ENCODE data around the gene HLA-B. TPM values are rescaled to one million over a fixed set of nuclear protein-coding genes. Genes with fewer than 3 reads are reported as not detected.
"Not testable (repeated sequence)": the region's sequence is repeated elsewhere in the genome, so short reads cannot be mapped to it uniquely, and the experiment has no call there.

Gene HLA-B
- total and polyA plus RNA-seq, 7 experiments from 2014 or later, result 5,136 to 7,459 (median 5,516) TPM

GRCh38 chr6:31401403-31401802 is 44.4 kb upstream of the HLA-B start:
- intact Hi-C loops (cut with micrococcal nuclease), result loop anchor here (5.0 to 10.0 kb wide), 3 partner anchors 141 to 433 kb away; partner anchors contain the start of gene DDX39B (in 1 of the 2)
- H3K27me3 Mint-ChIP-seq, result peaks cover 0 to 4% (median 0%) of the 10 kb centered on the region in 5 donors
- ATAC-seq, result no peak
- H3K4me3 Mint-ChIP-seq, result peak overlapping the region; percentile 83 to 98 (median 90)
- H3K4me1 ChIP-seq (ENCODE audit: control insufficient read depth in 2 of 2, insufficient read depth in 2 of 2, low read length in 2 of 2), result peaks cover 17 to 27% of the 10 kb centered on the region in 2 donors
- H3K36me3 Mint-ChIP-seq, result peaks cover 0 to 5% (median 0%) of the 10 kb centered on the region in 5 donors
- POLR2A ChIA-PET, result interaction anchor here (0.6 to 3.1 kb wide), 9 partner anchors 41 to 1460 kb away, joined by 3 to 19 read pairs (median 6); partner anchors contain the start of genes DDX39B and LTB
- H3K36me3 ChIP-seq (ENCODE audit: control insufficient read depth in 2 of 3, insufficient read depth in 3 of 3, low read length in 3 of 3), result peaks cover 0 to 8% (median 0%) of the 10 kb centered on the region in 3 experiments
- H3K9me3 ChIP-seq (ENCODE audit: control insufficient read depth in 2 of 3, low read length in 3 of 3), result no peaks in the 10 kb centered on the region
- CTCF ChIA-PET, result interaction anchor here (0.7 to 2.8 kb wide), 5 partner anchors 38 to 91 kb away, joined by 3 to 17 read pairs (median 4); no protein-coding TSS in a partner anchor
- H3K4me3 ChIP-seq (ENCODE audit: low read length), result peak overlapping the region; percentile 84
- peaks cover 0 to 1% (median 0%) of the 10 kb centered on the region in 11 donors for H3K9me3 Mint-ChIP-seq
- no peaks in the 10 kb centered on the region for H3K27me3 ChIP-seq (ENCODE audit: control insufficient read depth in 2 of 2, insufficient read depth in 2 of 2, low read length in 2 of 2)
- peak overlapping the region; percentile 76 to 94 (median 90) for H3K27ac Mint-ChIP-seq
- H3K27ac ChIP-seq (ENCODE audit: low read depth, low read length), result peak overlapping the region; percentile 76
- DNase-seq, result peak in 2 of 9 donors; percentile 11 to 23
- H3K4me1 Mint-ChIP-seq, result peaks cover 49 to 84% (median 58%) of the 10 kb centered on the region in 7 donors

- peak overlapping the region; percentile 76 for H3K27ac ChIP-seq (ENCODE audit: low read depth, low read length)
- DNase-seq, result peak; percentile 27 to 71 (median 54)
- H3K27me3 ChIP-seq (ENCODE audit: control insufficient read depth in 2 of 2, insufficient read depth in 2 of 2, low read length in 2 of 2), result no peaks in the 10 kb centered on the region
- peaks cover 0 to 4% (median 0%) of the 10 kb centered on the region in 5 donors for H3K27me3 Mint-ChIP-seq
- peaks cover 0 to 1% (median 0%) of the 10 kb centered on the region in 11 donors for H3K9me3 Mint-ChIP-seq
- intact Hi-C loops (cut with micrococcal nuclease), result loop anchor here (5.0 to 10.0 kb wide), 3 partner anchors 142 to 434 kb away; partner anchors contain the start of gene DDX39B (in 1 of the 2)
- H3K4me1 Mint-ChIP-seq, result peaks cover 44 to 77% (median 53%) of the 10 kb centered on the region in 7 donors
- peaks cover 0 to 3% (median 0%) of the 10 kb centered on the region in 5 donors for H3K36me3 Mint-ChIP-seq
- H3K4me3 ChIP-seq (ENCODE audit: low read length), result peak overlapping the region; percentile 84
- peak overlapping the region; percentile 76 to 94 (median 90) for H3K27ac Mint-ChIP-seq
- peaks cover 0 to 8% (median 0%) of the 10 kb centered on the region in 3 experiments for H3K36me3 ChIP-seq (ENCODE audit: control insufficient read depth in 2 of 3, insufficient read depth in 3 of 3, low read length in 3 of 3)
- CTCF ChIA-PET, result interaction anchor here (0.6 to 2.8 kb wide), 9 partner anchors 39 to 1585 kb away, joined by 3 to 17 read pairs (median 4); no protein-coding TSS in a partner anchor
- no peaks in the 10 kb centered on the region for H3K9me3 ChIP-seq (ENCODE audit: control insufficient read depth in 2 of 3, low read length in 3 of 3)
- ATAC-seq, result peak; percentile 69
- H3K4me1 ChIP-seq (ENCODE audit: control insufficient read depth in 2 of 2, insufficient read depth in 2 of 2, low read length in 2 of 2), result peaks cover 17 to 27% of the 10 kb centered on the region in 2 donors
- peak overlapping the region; percentile 83 to 98 (median 90) for H3K4me3 Mint-ChIP-seq
- POLR2A ChIA-PET, result interaction anchor here (0.6 to 3.1 kb wide), 11 partner anchors 31 to 251 kb away, joined by 3 to 19 read pairs (median 6); partner anchors contain the start of genes DDX39B and LTB
These were observed 43.7 kb upstream of the HLA-B start for GRCh38 chr6:31400467-31401289.

GRCh38 chr6:31399589-31400466 is 42.8 kb upstream of the HLA-B start:
- peak overlapping the region; percentile 83 to 98 (median 90) for H3K4me3 Mint-ChIP-seq
- H3K27ac Mint-ChIP-seq, result peak overlapping the region; percentile 76 to 94 (median 90)
- H3K9me3 Mint-ChIP-seq, result peaks cover 0 to 1% (median 0%) of the 10 kb centered on the region in 11 donors
- Histone ChIP-seq H3K4me3 (ENCODE audit: low read length) (peak overlapping the region; percentile 84), H3K4me1 (ENCODE audit: control insufficient read depth in 2 of 2, insufficient read depth in 2 of 2, low read length in 2 of 2) (peaks cover 17 to 27% of the 10 kb centered on the region in 2 donors), H3K27me3 (ENCODE audit: control insufficient read depth in 2 of 2, insufficient read depth in 2 of 2, low read length in 2 of 2) (no peaks in the 10 kb centered on the region), H3K36me3 (ENCODE audit: control insufficient read depth in 2 of 3, insufficient read depth in 3 of 3, low read length in 3 of 3) (peaks cover 0 to 8% (median 0%) of the 10 kb centered on the region in 3 experiments), H3K27ac (ENCODE audit: low read depth, low read length) (peak overlapping the region; percentile 76), H3K9me3 (ENCODE audit: control insufficient read depth in 2 of 3, low read length in 3 of 3) (no peaks in the 10 kb centered on the region)
- DNase-seq (peak; percentile 34 to 81 (median 51)), ATAC-seq (peak; percentile 47)
- H3K27me3 Mint-ChIP-seq, result peaks cover 0 to 4% (median 0%) of the 10 kb centered on the region in 5 donors
- CTCF ChIA-PET, result interaction anchor here (0.6 to 2.8 kb wide), 13 partner anchors 40 to 1584 kb away, joined by 3 to 17 read pairs (median 4); no protein-coding TSS in a partner anchor
- peaks cover 40 to 72% (median 53%) of the 10 kb centered on the region in 7 donors for H3K4me1 Mint-ChIP-seq
- POLR2A ChIA-PET, result interaction anchor here (0.6 to 3.1 kb wide), 11 partner anchors 31 to 252 kb away, joined by 3 to 19 read pairs (median 4); partner anchors contain the start of genes DDX39B and LTB
- H3K36me3 Mint-ChIP-seq, result peaks cover 0 to 3% (median 0%) of the 10 kb centered on the region in 5 donors
- intact Hi-C loops (cut with micrococcal nuclease), result loop anchor here (5.0 to 10.0 kb wide), 3 partner anchors 142 to 435 kb away; partner anchors contain the start of gene DDX39B (in 1 of the 2)

- Histone ChIP-seq H3K36me3 (ENCODE audit: control insufficient read depth in 2 of 3, insufficient read depth in 3 of 3, low read length in 3 of 3) (peaks cover 0 to 20% (median 0%) of the 10 kb centered on the region in 3 experiments), H3K27me3 (ENCODE audit: control insufficient read depth in 2 of 2, insufficient read depth in 2 of 2, low read length in 2 of 2) (no peaks in the 10 kb centered on the region), H3K9me3 (ENCODE audit: control insufficient read depth in 2 of 3, low read length in 3 of 3) (no peaks in the 10 kb centered on the region), H3K4me3 (ENCODE audit: low read length) (no peak overlapping the region), H3K4me1 (ENCODE audit: control insufficient read depth in 2 of 2, insufficient read depth in 2 of 2, low read length in 2 of 2) (peaks cover 13 to 20% of the 10 kb centered on the region in 2 donors), H3K27ac (ENCODE audit: low read depth, low read length) (no peak overlapping the region)
- ChIA-PET CTCF (interaction anchor here (0.6 to 2.3 kb wide), 7 partner anchors 17 to 214 kb away, joined by 3 to 31 read pairs (median 5); no protein-coding TSS in a partner anchor), POLR2A (interaction anchor here (1.0 kb wide), 1 partner anchor 46 kb away, joined by 3 read pairs; no protein-coding TSS in a partner anchor)
- Mint-ChIP-seq H3K27me3 (peaks cover 0 to 4% (median 0%) of the 10 kb centered on the region in 5 donors), H3K36me3 (peaks cover 4 to 9% (median 5%) of the 10 kb centered on the region in 5 donors), H3K4me1 (peaks cover 32 to 59% (median 54%) of the 10 kb centered on the region in 7 donors), H3K9me3 (peaks cover 0 to 1% (median 0%) of the 10 kb centered on the region in 11 donors), H3K27ac (peak overlapping the region in 2 of 9 donors; percentile 76 to 78), H3K4me3 (peak overlapping the region in 6 of 10 donors; percentile 14 to 75 (median 23))
- ATAC-seq, result no peak
- no peak for DNase-seq
- intact Hi-C loops (cut with micrococcal nuclease), result loop anchor here (1.0 to 2.0 kb wide), 2 partner anchors 43 to 201 kb away; no protein-coding TSS in a partner anchor
These were observed 41.0 kb upstream of the HLA-B start for GRCh38 chr6:31397901-31398525.

- H3K9me3 Mint-ChIP-seq; H3K27me3 ChIP-seq (ENCODE audit: control insufficient read depth in 2 of 2, insufficient read depth in 2 of 2, low read length in 2 of 2); H3K27ac ChIP-seq (ENCODE audit: low read depth, low read length); H3K36me3 Mint-ChIP-seq; POLR2A ChIA-PET; ATAC-seq; H3K27me3 Mint-ChIP-seq; DNase-seq; H3K4me3 ChIP-seq (ENCODE audit: low read length); H3K9me3 ChIP-seq (ENCODE audit: control insufficient read depth in 2 of 3, low read length in 3 of 3): not testable (repeated sequence)
- Mint-ChIP-seq H3K4me3 (peak overlapping the region in 9 of 10 donors; percentile 32 to 86 (median 61)), H3K27ac (peak overlapping the region in 6 of 9 donors; percentile 19 to 74 (median 42)), H3K4me1 (peaks cover 24 to 50% (median 46%) of the 10 kb centered on the region in 7 donors)
- CTCF ChIA-PET, result interaction anchor here (0.6 to 2.3 kb wide), 6 partner anchors 16 to 1949 kb away, joined by 3 to 31 read pairs (median 5); no protein-coding TSS in a partner anchor
- intact Hi-C loops (cut with micrococcal nuclease), result loop anchor here (1.0 to 2.0 kb wide), 2 partner anchors 44 to 202 kb away; no protein-coding TSS in a partner anchor
- Histone ChIP-seq H3K4me1 (ENCODE audit: control insufficient read depth in 2 of 2, insufficient read depth in 2 of 2, low read length in 2 of 2) (peaks cover 7 to 16% of the 10 kb centered on the region in 2 donors), H3K36me3 (ENCODE audit: control insufficient read depth in 2 of 3, insufficient read depth in 3 of 3, low read length in 3 of 3) (peaks cover 0 to 20% (median 0%) of the 10 kb centered on the region in 3 experiments)
These were observed 40.1 kb upstream of the HLA-B start for GRCh38 chr6:31397153-31397499.
